GM04503 (cell line): ENCODE results near the gene KDM8.

Source experiments
- DNase-seq: peaks from one replicate; pipeline ENCODE4 v3.0.0-alpha.2; 2012; ENCODE audit warnings: low read depth

KDM8 gene

GRCh38 chr16:27230562-27231001 lies 27.3 kb downstream of the KDM8 start:
- no peak for DNase-seq

DNA sequence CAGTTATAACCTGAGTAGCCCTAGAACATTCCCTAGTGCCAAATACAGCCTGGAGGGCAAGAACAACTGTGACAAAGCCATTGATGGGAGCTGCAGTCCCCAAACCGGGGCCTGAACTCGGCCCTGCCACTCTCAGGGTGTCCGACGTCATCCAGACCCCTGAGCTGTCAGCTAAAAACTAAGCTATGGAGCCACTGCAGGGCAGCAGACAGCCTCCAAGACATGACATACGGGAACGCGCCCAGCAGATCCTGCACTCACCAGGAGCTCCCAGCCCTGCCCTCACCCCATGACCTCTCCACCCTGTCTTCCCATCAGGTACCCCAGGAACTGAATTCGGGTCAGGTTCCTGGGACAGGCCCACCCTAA lies 28.4 kb downstream of the KDM8 start:
- no peak for DNase-seq

DNA sequence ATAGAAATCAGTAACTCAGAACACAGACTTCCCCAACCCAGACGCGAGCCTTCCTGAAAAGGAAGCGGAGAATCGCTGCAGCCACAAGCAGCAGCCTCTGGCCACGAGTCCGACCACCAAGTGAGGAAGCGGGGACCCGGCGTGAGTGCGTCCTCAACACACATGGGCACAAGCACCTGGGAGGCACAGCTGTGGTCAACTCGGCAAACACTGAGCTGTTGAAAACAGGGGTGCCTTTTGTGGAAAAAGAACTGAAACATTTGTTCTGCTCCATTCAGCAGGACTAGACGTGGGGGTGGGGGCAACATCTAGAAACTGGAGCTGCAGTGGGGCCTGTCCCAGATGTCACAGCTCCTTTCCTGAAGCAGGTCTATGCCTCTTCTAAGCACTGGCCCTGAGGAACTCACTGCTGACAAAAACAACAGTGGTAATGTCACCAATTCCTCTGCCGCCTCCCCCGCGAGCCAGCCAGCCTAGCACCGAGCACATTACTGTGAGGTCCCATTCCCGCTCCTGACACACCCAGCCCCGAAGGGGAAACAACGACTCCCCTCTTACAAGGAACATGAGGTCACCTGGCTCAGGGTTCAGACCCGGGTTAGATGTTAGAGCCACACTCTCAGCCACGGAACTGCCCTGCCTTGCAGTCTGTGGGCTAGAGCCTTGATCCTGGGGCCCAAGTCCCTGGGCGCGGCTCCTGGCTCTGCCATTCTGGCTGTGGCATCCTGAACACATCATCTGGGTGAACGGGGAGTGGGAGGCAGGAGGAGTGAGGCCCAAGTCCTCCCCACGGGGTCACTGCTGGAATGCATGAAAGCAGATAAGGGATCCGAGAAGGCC lies 29.0 kb downstream of the KDM8 start:
- no peak for DNase-seq

GRCh38 chr16:27232901-27233625 lies 29.7 kb downstream of the KDM8 start:
- DNase-seq: no peak

DNA sequence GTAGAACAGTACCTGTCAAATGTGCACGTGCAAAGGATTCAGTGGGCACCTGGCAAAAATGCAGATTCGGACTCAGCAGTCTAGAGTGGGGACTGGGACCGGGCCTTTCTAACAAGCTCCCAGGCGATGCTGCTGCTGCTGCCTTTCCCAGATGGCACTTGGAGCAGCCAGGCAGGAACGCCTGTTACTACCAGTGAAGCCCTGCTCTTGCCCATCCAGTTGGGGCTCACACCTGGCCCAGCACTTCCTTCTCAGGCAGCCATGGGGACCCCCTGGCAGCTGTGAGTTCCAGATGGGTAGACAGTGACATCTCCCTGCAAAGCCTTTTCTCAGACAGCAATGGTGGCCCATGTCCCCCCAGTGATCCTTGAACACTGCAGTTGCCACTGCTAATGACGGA lies 30.4 kb downstream of the KDM8 start:
- no peak for DNase-seq

- no peak for DNase-seq
Measured at GRCh38 chr16:27234171-27234570, 30.8 kb downstream of the KDM8 start.

DNA sequence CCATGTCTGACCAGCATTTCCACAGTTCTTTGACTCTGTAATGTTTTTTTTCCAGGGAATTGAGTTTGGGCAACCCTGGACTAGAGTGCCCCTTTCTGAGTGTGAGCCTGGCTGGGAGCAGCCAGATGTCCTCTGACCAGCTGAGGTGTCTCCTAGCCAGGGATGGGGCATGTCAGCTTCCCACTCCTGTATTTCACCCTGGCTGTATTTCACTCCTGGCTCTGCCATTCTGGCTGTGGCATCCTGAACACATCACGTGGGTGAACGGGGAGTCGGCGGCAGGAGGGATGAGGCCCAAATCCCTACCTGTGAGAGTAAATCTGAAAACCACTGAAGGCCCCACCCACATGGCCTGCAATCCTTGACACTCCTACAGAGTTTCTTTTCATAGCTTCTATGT lies 31.3 kb downstream of the KDM8 start:
- no peak for DNase-seq

GRCh38 chr16:27235055-27235937 lies 32.0 kb downstream of the KDM8 start:
- DNase-seq: peak; percentile 67

DNA sequence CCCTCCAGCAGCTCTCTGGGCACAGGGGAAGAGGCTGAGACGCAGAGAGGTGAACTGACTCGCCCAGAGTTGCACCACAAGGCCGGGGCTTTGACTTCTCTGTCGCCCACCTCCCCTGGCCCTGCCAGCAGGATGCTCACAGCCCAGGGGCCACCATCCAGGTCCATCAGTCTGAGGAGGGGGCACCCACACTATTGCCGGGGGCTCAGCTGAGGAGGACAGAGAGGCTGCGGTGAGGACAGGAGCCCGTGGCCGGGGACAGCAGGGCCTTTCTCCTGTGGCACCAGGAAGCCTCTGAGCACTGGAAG lies 32.6 kb downstream of the KDM8 start:
- DNase-seq: no peak

- no peak for DNase-seq
Measured at GRCh38 chr16:27236635-27237218, 33.4 kb downstream of the KDM8 start.

- no peak for DNase-seq
Measured at GRCh38 chr16:27237219-27238015, 34.1 kb downstream of the KDM8 start.

DNA sequence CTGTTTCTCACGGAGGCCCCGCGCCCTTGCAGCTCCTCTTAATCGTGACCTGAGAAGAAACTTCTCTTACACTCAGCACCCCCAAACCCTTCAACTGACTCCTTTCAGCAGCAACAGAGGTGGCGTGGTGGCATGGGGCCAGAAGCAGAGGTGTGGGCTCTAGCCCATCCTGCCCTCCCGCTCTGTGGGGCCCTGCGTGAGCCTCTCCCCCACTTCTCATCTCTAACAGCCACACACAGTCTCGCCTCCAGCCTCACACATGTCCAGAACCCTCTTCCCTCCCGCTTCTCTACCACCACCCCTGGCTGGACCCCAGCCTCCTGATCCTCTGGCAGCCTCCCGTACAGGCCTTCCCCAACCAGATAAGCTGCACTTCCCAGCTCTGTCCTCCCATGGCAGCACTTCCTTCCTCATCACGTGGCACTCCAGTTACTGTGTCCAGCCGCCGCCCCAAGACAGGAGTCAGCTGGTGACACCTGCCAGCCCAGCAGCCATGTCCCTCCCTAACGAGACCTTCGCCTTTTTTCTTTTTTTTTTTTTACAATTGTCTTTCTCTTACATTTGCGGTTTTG lies 34.8 kb downstream of the KDM8 start:
- DNase-seq: no peak

- DNase-seq: no peak
Measured at GRCh38 chr16:27238591-27238990, 35.3 kb downstream of the KDM8 start.

DNA sequence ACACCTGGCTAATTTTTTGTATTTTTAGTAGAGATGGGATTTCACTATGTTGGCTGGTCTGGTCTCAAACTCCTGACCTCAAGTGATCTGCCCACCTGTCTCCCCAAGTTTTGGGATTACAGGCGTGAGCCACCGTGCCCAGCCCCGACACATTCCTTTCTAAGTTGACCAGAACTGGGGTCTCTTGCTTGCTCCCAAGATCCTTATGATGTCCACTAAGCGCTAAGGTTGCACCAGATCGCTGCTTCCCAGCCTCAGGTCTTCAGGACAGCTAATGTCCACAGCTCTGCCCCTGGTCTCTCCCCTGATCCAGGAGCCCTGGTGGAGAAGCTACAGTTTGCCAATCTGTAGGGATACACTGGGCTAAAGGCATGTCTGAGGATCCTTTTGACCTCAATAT lies 35.7 kb downstream of the KDM8 start:
- no peak for DNase-seq

DNA sequence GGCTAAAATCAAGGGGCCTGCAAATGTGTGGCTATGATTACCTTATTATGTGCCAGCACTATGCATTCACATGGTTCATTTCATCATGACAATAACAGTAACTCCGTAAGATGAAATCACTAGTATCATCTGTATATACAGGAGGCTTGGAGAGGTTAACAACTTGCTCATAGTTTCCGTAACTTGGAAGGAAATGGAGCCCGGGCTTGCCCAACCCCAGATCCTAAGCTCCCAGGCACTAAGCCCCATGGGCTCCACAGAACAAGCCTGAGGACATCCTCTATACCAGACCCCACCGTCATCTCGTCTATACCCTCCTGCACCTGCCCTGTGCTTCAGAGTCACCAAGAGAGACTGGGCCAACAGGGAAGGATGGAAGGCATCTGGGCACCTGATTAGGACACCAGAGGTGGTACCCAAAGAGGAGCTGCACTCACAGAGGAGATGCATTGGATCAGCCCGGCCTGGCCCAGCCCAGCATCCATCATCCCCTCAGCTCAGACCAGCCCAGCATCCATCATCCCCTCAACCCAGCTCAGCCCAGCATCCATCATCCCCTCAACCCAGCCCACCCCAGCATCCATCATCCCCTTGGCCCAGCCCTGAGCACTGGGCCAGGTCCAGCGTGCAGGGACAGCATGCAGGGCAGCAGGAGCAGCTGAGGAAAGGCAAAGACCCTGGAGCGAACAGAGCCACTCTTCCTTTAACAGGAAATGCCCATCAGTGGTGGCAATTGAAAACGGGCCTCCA lies 36.8 kb downstream of the KDM8 start:
- no peak for DNase-seq

DNA sequence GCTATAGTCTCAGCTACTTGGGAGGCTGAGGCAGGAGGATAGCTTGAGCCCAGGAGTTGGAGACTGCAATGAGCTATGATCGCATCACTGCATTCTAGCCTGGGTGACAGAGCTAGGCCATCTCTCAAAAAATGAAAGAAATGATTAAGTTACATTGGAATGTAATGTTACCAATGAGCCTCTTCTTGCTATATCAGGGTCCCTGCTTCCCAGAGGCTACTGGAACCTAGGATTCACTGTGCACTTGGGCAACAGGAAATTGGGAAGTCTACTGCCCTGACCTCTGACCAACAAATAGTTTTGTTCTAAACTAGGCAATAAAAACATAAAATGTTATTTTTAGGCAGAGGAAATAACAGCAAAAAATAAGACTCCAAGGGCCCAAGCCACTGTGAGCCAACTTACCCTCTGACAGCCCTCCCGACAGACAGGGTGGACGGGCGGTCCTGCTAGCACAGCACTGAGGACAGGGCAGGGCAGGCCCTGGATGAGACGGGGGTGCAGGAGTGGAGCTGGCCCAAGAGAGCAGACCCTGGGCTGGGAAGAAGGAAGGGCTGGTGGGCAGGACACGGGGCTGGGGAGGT lies 37.7 kb downstream of the KDM8 start:
- DNase-seq: peak; percentile 81

GRCh38 chr16:27241658-27242057 lies 38.3 kb downstream of the KDM8 start:
- no peak for DNase-seq

DNA sequence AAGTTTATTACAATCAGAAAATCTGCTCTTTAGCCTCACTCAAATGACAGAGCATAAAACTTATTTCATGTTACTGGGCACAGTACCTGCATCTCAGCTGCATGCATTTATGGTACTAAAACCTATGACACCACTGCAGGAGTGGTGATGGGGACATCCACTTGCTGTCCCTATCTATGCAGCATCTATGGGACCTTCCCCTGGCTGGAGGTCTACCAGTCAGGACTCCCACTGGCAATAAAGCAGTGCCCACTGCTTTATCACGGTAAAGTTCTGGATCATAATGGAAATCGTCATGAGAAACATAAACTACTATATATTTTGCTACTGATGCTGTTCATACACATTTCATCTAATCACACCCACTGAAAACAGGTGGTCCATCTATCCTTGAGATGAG lies 39.1 kb downstream of the KDM8 start:
- no peak for DNase-seq

GRCh38 chr16:27242868-27243590 lies 39.7 kb downstream of the KDM8 start:
- DNase-seq: peak; percentile 70
